ENCODE measurements around the gene ARIH2. TPM values are rescaled to one million over a fixed set of nuclear protein-coding genes. Genes with fewer than 3 reads are reported as not detected.
A peak's percentile ranks its signal among the peaks of the same experiment; 100 is the strongest.

The ARIH2 gene
- total and polyA plus RNA-seq, 2 of the 4 experiments (the other 2 are of a cell fraction), result 62.3 to 93.7 TPM

- peak overlapping the region; percentile 54; the same call in 1 of the 2 replicates for H2AK5ac ChIP-seq (ENCODE audit: low read depth, low read length)
- peak overlapping the region; percentile 31; the same call in 1 of the 2 replicates for H2BK120ac ChIP-seq (ENCODE audit: low read depth, low read length)
- peak overlapping the region; percentile 73 for H3K4me2 ChIP-seq (ENCODE audit: low read depth, low read length)
- POLR2A ChIA-PET (ENCODE audit: unreplicated experiment), result interaction anchor here (0.6 kb wide), 1 partner anchor 603 kb away, joined by 3 read pairs; no protein-coding TSS in a partner anchor
- H2BK20ac ChIP-seq (ENCODE audit: low read depth, low read length), result no peak overlapping the region; the same call in 1 of the 2 replicates
- peak overlapping the region; percentile 69 for H3K4ac ChIP-seq (ENCODE audit: low read depth, low read length)
- 86% methylated on average over 6 of the region's 17 CpGs; no CpG with 5 or more reads in 1 of the 2 experiments for WGBS, 2 experiments (ENCODE audit: extremely low coverage in 2 of 2, insufficient read length in 1 of 2)
- peak overlapping the region; percentile 99 for H2AFZ ChIP-seq (replicated peaks; ENCODE audit: low read length, poor library complexity)
- peak overlapping the region; percentile 54 for H2BK5ac ChIP-seq (ENCODE audit: low read depth, low read length, poor library complexity, severe bottlenecking)
- peak overlapping the region; percentile 76 for H3K9ac ChIP-seq (ENCODE audit: low read depth, low read length)
- H3K36me3 ChIP-seq (ENCODE audit: control insufficient read depth, insufficient read depth, low read length), result no peaks in the 10 kb centered on the region
- peak overlapping the region; percentile 89 for H2AK9ac ChIP-seq (replicated peaks; ENCODE audit: low read depth, low read length, poor library complexity)
- H4K91ac ChIP-seq (ENCODE audit: insufficient read depth, low read depth, low read length), result peak overlapping the region; percentile 22; the same call in 1 of the 2 replicates
- no peak for DNase-seq
- in situ Hi-C loops (cut with MboI; ENCODE audit: low sequenced_read_pairs) (no loop called here), intact Hi-C loops (cut with micrococcal nuclease) (no loop called here), dilution Hi-C loops (cut with HindIII; ENCODE audit: low sequenced_read_pairs, unreplicated experiment) (no loop called here)
- peak overlapping the region; percentile 58; the same call in 1 of the 2 replicates for H3K27ac ChIP-seq (ENCODE audit: insufficient read depth, low read length)
- TF ChIP-seq POLR2A (IDR thresholded peaks at IDR 0.05; ENCODE audit: low read depth, low read length), result no peak
- peak; percentile 77 for TF ChIP-seq CEBPB (IDR thresholded peaks at IDR 0.05; ENCODE audit: low read depth, low read length)
- H3K4me1 ChIP-seq (ENCODE audit: control insufficient read depth, insufficient read depth, low read length), result peaks cover 4% of the 10 kb centered on the region
- CTCF ChIA-PET, result interaction anchor here (0.7 kb wide), 1 partner anchor 366 kb away, joined by 3 read pairs; no protein-coding TSS in a partner anchor
- BruUV-seq (replicated peaks), result no TSS peak
- ATAC-seq (ENCODE audit: low read depth), result no peak
- no peak overlapping the region for H4K5ac ChIP-seq (ENCODE audit: low read depth, low read length)
- H4K20me1 ChIP-seq (ENCODE audit: insufficient read depth, low read length), result no peaks in the 10 kb centered on the region
- no peak overlapping the region for H3K18ac ChIP-seq (ENCODE audit: low read depth, low read length)
- no peaks in the 10 kb centered on the region for H3K27me3 ChIP-seq (ENCODE audit: control insufficient read depth, insufficient read depth, low read length)
- peak overlapping the region; percentile 62 for H3K23ac ChIP-seq (ENCODE audit: low read depth, low read length)
- H2BK15ac ChIP-seq (ENCODE audit: low read depth, low read length), result no peak overlapping the region
- H3K4me3 ChIP-seq (ENCODE audit: insufficient read depth, low read depth, low read length), result peak overlapping the region; percentile 76
- H3K9me3 ChIP-seq (ENCODE audit: control insufficient read depth, insufficient read depth, low read length), result no peaks in the 10 kb centered on the region
- H3K9me1 ChIP-seq (ENCODE audit: insufficient read depth, low read length), result peaks cover 5% of the 10 kb centered on the region
- peaks cover 16 to 20% of the 10 kb centered on the region in 2 experiments for H3K79me1 ChIP-seq (ENCODE audit: low read depth in 1 of 2, low read length in 2 of 2)
- H3K56ac ChIP-seq (ENCODE audit: extremely low read depth, insufficient read depth, low read length), result peak overlapping the region; percentile 58; the same call in 1 of the 2 replicates
- H4K8ac ChIP-seq (ENCODE audit: low read depth in 2 of 2, low read length in 2 of 2), result peak overlapping the region; percentile 83 to 96; a peak in 3 of 4 replicates
- H3K14ac ChIP-seq (replicated peaks; ENCODE audit: low read depth, low read length), result peak overlapping the region; percentile 85
Measured at GRCh38 chr3:48897460-48898376, 20.9 kb upstream of the ARIH2 start.

Measured in IMR-90 (cell line).